SU-DHL-6 (cell line): ENCODE measurements around the gene ERC1.

Source experiments
- H2AFZ ChIP-seq: fragments of 200-600 bp; sonication (generic); 2 replicates; pipeline ENCODE4 v1.6.1; 2014; ENCODE audit warnings: low read depth, mild to moderate bottlenecking, moderate library complexity, mixed read lengths, antibody characterized with exemption, low read length; ENCODE audit not compliant: severe bottlenecking
- H3F3A ChIP-seq: fragments of 200-600 bp; shearing (Covaris generic); 2 replicates; pipeline ENCODE4 v1.6.0; 2016; ENCODE audit warnings: antibody characterized with exemption, mild to moderate bottlenecking; ENCODE audit not compliant: insufficient read depth
- H3K27ac ChIP-seq: fragments of 200-600 bp; sonication (generic); 2 replicates; pipeline ENCODE4 v1.5.1; 2016; ENCODE audit warnings: low read depth, mild to moderate bottlenecking, low read length, moderate library complexity, mixed read lengths
- H3K27me3 ChIP-seq: fragments of 200-600 bp; sonication (generic), shearing (Covaris generic); 2 replicates; pipeline ENCODE4 v1.6.0; 2014; ENCODE audit warnings: mild to moderate bottlenecking, low read length
- H3K36me3 ChIP-seq: fragments of 200-600 bp; sonication (generic); 2 replicates; pipeline ENCODE4 v1.6.1; 2014; ENCODE audit warnings: mild to moderate bottlenecking, low read length, mixed read lengths
- H3K4me2 ChIP-seq: fragments of 300-600, 200-600 bp; shearing (Covaris generic), sonication (generic); 2 replicates; pipeline ENCODE4 v1.6.0; 2014; ENCODE audit warnings: low read length, low read depth, mild to moderate bottlenecking; ENCODE audit not compliant: poor library complexity, severe bottlenecking
- H3K4me3 ChIP-seq: fragments of 200-600 bp; sonication (generic); 2 replicates; pipeline ENCODE4 v1.5.1; 2014; ENCODE audit warnings: antibody characterized with exemption, low read length, mild to moderate bottlenecking, mixed read lengths; ENCODE audit not compliant: insufficient read depth, poor library complexity, severe bottlenecking
- H3K79me2 ChIP-seq: fragments of 200-600 bp; sonication (generic); 2 replicates; pipeline ENCODE4 v1.6.1; 2014; ENCODE audit warnings: mild to moderate bottlenecking, low read length, moderate library complexity; ENCODE audit not compliant: insufficient read depth
- H3K9ac ChIP-seq: fragments of 200-600 bp; sonication (generic); 2 replicates; pipeline ENCODE4 v1.7.0; 2014; ENCODE audit warnings: mild to moderate bottlenecking, low read length
- H3K9me2 ChIP-seq: fragments of 200-600 bp; sonication (generic); replicated peaks from 2 replicates; pipeline ENCODE4 v1.6.1; 2014; ENCODE audit warnings: low read length; ENCODE audit not compliant: insufficient read depth
- H3K9me3 ChIP-seq: fragments of 200-600 bp; sonication (generic); 2 replicates; pipeline ENCODE4 v1.6.1; 2014; ENCODE audit warnings: low read length, mixed read lengths; ENCODE audit not compliant: insufficient read depth
- H4K20me1 ChIP-seq: fragments of 200-600 bp; sonication (generic); 2 replicates; pipeline ENCODE4 v1.6.1; 2014; ENCODE audit warnings: low read depth, mild to moderate bottlenecking, antibody characterized with exemption, low read length, moderate library complexity, mixed read lengths
- EZH2phosphoT487 ChIP-seq: fragments of 200-600 bp; sonication (generic), shearing (Covaris generic); conservative IDR thresholded peaks from 2 replicates; pipeline ENCODE4 v1.6.1; 2018; ENCODE audit warnings: mild to moderate bottlenecking, antibody characterized with exemption, low read length, moderate library complexity, mixed read lengths
- TF ChIP-seq, protein P1 (sequence below): fragments of 200-600 bp; sonication (generic); IDR thresholded peaks from one replicate; pipeline ENCODE4 v1.5.1; 2017; ENCODE audit warnings: antibody characterized with exemption, mild to moderate bottlenecking, low read length, moderate library complexity; ENCODE audit not compliant: insufficient read depth, poor library complexity, severe bottlenecking

The ERC1 gene

GRCh38 chr12:1503281-1503711, 512.3 kb downstream of the ERC1 start:
- no peaks in the 10 kb centered on the region for H3K79me2 ChIP-seq
- H3K36me3 ChIP-seq, result no peaks in the 10 kb centered on the region
- no peak overlapping the region for H3K9ac ChIP-seq
- TF ChIP-seq, protein P1, sequence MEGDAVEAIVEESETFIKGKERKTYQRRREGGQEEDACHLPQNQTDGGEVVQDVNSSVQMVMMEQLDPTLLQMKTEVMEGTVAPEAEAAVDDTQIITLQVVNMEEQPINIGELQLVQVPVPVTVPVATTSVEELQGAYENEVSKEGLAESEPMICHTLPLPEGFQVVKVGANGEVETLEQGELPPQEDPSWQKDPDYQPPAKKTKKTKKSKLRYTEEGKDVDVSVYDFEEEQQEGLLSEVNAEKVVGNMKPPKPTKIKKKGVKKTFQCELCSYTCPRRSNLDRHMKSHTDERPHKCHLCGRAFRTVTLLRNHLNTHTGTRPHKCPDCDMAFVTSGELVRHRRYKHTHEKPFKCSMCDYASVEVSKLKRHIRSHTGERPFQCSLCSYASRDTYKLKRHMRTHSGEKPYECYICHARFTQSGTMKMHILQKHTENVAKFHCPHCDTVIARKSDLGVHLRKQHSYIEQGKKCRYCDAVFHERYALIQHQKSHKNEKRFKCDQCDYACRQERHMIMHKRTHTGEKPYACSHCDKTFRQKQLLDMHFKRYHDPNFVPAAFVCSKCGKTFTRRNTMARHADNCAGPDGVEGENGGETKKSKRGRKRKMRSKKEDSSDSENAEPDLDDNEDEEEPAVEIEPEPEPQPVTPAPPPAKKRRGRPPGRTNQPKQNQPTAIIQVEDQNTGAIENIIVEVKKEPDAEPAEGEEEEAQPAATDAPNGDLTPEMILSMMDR, result no peak
- TF ChIP-seq EZH2phosphoT487, result no peak
- no peak overlapping the region for H2AFZ ChIP-seq
- no peak overlapping the region for H3K27ac ChIP-seq
- H3K4me3 ChIP-seq, result no peak overlapping the region
- H3K9me3 ChIP-seq, result no peaks in the 10 kb centered on the region
- H3F3A ChIP-seq, result no peaks in the 10 kb centered on the region
- no peaks in the 10 kb centered on the region for H4K20me1 ChIP-seq
- H3K9me2 ChIP-seq, result no peaks in the 10 kb centered on the region
- H3K4me2 ChIP-seq, result no peak overlapping the region
- no peaks in the 10 kb centered on the region for H3K27me3 ChIP-seq

DNA sequence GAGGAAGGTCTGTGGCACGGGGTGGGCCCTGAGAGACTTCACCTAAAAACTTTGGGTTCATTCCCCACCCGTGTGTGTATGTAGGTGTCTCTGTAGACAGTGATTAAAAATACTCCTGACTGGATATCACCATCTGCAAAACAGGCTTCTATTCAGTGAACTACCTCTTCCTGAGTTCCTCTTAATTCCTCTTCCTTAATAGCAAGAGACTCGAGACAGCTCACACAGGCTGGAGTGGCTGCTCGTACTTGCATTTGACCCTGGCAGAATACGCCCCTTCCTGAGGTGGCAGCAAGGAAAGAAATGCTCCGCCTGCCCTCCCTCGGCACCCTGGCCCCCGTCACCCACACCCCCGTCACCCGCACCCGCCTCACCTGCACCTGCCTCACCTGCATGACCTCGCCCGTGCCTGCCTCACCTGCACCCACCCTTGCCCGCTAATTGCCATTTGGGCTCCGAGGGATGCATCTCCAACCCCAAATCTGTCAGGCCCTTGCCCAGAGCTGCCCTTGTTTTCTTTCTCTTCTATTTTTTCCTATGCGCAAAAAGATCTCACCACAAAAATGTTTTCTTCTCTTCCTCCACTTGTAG, 513.4 kb downstream of the ERC1 start:
- H3K9ac ChIP-seq, result no peak overlapping the region
- no peaks in the 10 kb centered on the region for H4K20me1 ChIP-seq
- H3K9me3 ChIP-seq, result no peaks in the 10 kb centered on the region
- H3K4me2 ChIP-seq, result no peak overlapping the region
- H3F3A ChIP-seq, result no peaks in the 10 kb centered on the region
- H3K9me2 ChIP-seq, result no peaks in the 10 kb centered on the region
- TF ChIP-seq EZH2phosphoT487, result no peak
- TF ChIP-seq, protein P1, result no peak
- H2AFZ ChIP-seq, result no peak overlapping the region
- no peaks in the 10 kb centered on the region for H3K79me2 ChIP-seq
- no peaks in the 10 kb centered on the region for H3K36me3 ChIP-seq
- H3K27me3 ChIP-seq, result no peaks in the 10 kb centered on the region
- H3K27ac ChIP-seq, result no peak overlapping the region
- no peak overlapping the region for H3K4me3 ChIP-seq

DNA sequence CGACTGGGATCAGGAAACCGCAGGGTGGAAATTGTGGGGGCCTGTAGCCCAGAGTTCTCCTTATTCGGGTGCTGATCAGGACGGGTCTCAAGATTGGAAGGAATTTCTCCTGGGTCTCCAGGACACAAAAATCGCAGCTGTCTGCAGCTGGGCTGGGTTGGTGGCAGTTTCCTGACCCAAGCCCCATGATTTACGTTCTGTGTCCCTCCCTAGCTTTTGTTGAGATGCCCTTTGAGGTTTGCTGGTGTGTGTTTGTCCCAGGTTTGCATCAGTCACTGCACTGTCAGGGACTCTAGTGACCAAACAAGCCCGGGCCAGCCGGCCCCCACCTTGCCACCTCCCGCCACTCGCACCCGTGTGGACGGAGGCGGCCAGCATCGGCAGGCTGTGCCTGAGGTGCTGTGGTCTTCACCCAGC, 513.9 kb downstream of the ERC1 start:
- H2AFZ ChIP-seq, result no peak overlapping the region
- H3K27me3 ChIP-seq, result no peaks in the 10 kb centered on the region
- no peak for TF ChIP-seq EZH2phosphoT487
- TF ChIP-seq, protein P1, result no peak
- no peaks in the 10 kb centered on the region for H3F3A ChIP-seq
- H3K4me3 ChIP-seq, result no peak overlapping the region
- H3K79me2 ChIP-seq, result no peaks in the 10 kb centered on the region
- no peaks in the 10 kb centered on the region for H3K9me2 ChIP-seq
- H3K36me3 ChIP-seq, result no peaks in the 10 kb centered on the region
- no peaks in the 10 kb centered on the region for H4K20me1 ChIP-seq
- H3K9ac ChIP-seq, result no peak overlapping the region
- no peak overlapping the region for H3K27ac ChIP-seq
- no peak overlapping the region for H3K4me2 ChIP-seq
- H3K9me3 ChIP-seq, result no peaks in the 10 kb centered on the region
